ENCODE results near the gene FARP2.
A peak's percentile ranks its signal among the peaks of the same experiment; 100 is the strongest.

Gene FARP2

GRCh38 chr2:241535871-241536655 is 180.0 kb downstream of the FARP2 start:
- DNase-seq = no peak

- no peak for DNase-seq
Observed at GRCh38 chr2:241538838-241539615, 182.9 kb downstream of the FARP2 start.

GRCh38 chr2:241539616-241540374 is 183.7 kb downstream of the FARP2 start:
- DNase-seq = no peak

GRCh38 chr2:241540401-241540770 is 184.3 kb downstream of the FARP2 start:
- DNase-seq = no peak

GRCh38 chr2:241540771-241541561 is 184.9 kb downstream of the FARP2 start:
- peak; percentile 45 to 50 for DNase-seq

GRCh38 chr2:241541564-241542277 is 185.6 kb downstream of the FARP2 start:
- DNase-seq = no peak

GRCh38 chr2:241542278-241542605 is 186.2 kb downstream of the FARP2 start:
- DNase-seq = no peak

Data from stimulated activated CD4-positive, alpha-beta T cell treated with anti-CD3 and anti-CD28 coated beads, Interleukin-4, amount 100 ng/mL, for 4 hours (primary cell).